Measurements from ENCODE around the gene MRPL40. TPM values are rescaled to one million over a fixed set of nuclear protein-coding genes. Genes with fewer than 3 reads are reported as not detected.

MRPL40 gene
- polyA plus RNA-seq, 1 donor from 2014 or later = 32.5 TPM

GRCh38 chr22:19396934-19397733 is 35.2 kb upstream of the MRPL40 start:
- Histone ChIP-seq H3K9me2 (ENCODE audit: insufficient read depth, low read length) (no peaks in the 10 kb centered on the region), H3K9ac (ENCODE audit: low read length) (no peak overlapping the region), H3K4me2 (ENCODE audit: low read length) (no peak overlapping the region), H3F3A (ENCODE audit: insufficient read depth, low read length, poor library complexity, severe bottlenecking) (no peaks in the 10 kb centered on the region), H4K20me1 (ENCODE audit: insufficient read depth) (no peaks in the 10 kb centered on the region), H3K9me3 (ENCODE audit: low read length) (no peaks in the 10 kb centered on the region), H3K27me3 (ENCODE audit: insufficient read depth, low read depth, low read length) (no peaks in the 10 kb centered on the region), H3K4me3 (ENCODE audit: low read length) (no peak overlapping the region), H3K79me2 (replicated peaks; ENCODE audit: insufficient read depth, low read length) (no peaks in the 10 kb centered on the region), H3K36me3 (ENCODE audit: insufficient read depth, low read length) (peaks cover 4% of the 10 kb centered on the region), H3K27ac (ENCODE audit: low read length) (no peak overlapping the region), H2AFZ (ENCODE audit: low read depth, low read length) (no peak overlapping the region)
- TF ChIP-seq EP300 (conservative IDR thresholded peaks at IDR 0.05; ENCODE audit: poor library complexity, severe bottlenecking) = no peak
- no peak for TF ChIP-seq EZH2 (IDR thresholded peaks at IDR 0.05; ENCODE audit: borderline replicate concordance, insufficient read depth, low read length, poor library complexity, severe bottlenecking)
- TF ChIP-seq MXI1 (conservative IDR thresholded peaks at IDR 0.05; ENCODE audit: poor library complexity, severe bottlenecking) = no peak
- no peak for TF ChIP-seq POLR2AphosphoS5 (IDR thresholded peaks at IDR 0.05)
- TF ChIP-seq CTCF (IDR thresholded peaks at IDR 0.05; ENCODE audit: poor library complexity, severe bottlenecking) = no peak
- no peak for TF ChIP-seq SMC3 (conservative IDR thresholded peaks at IDR 0.05; ENCODE audit: poor library complexity)
- no peak for TF ChIP-seq REST (IDR thresholded peaks at IDR 0.05; ENCODE audit: borderline replicate concordance)
- no peak for TF ChIP-seq TAF1 (IDR thresholded peaks at IDR 0.05; ENCODE audit: low read depth)
- no peak for TF ChIP-seq RAD21 (conservative IDR thresholded peaks at IDR 0.05)

GRCh38 chr22:19397734-19398104 is 34.6 kb upstream of the MRPL40 start:
- Histone ChIP-seq H3K27me3 (ENCODE audit: insufficient read depth, low read depth, low read length) (no peaks in the 10 kb centered on the region), H3K4me3 (ENCODE audit: low read length) (no peak overlapping the region), H3K4me2 (ENCODE audit: low read length) (no peak overlapping the region), H4K20me1 (ENCODE audit: insufficient read depth) (no peaks in the 10 kb centered on the region), H3K9me3 (ENCODE audit: low read length) (no peaks in the 10 kb centered on the region), H3K27ac (ENCODE audit: low read length) (no peak overlapping the region), H3K9ac (ENCODE audit: low read length) (no peak overlapping the region), H3F3A (ENCODE audit: insufficient read depth, low read length, poor library complexity, severe bottlenecking) (no peaks in the 10 kb centered on the region), H2AFZ (ENCODE audit: low read depth, low read length) (no peak overlapping the region), H3K79me2 (replicated peaks; ENCODE audit: insufficient read depth, low read length) (no peaks in the 10 kb centered on the region), H3K9me2 (ENCODE audit: insufficient read depth, low read length) (no peaks in the 10 kb centered on the region), H3K36me3 (ENCODE audit: insufficient read depth, low read length) (peaks cover 4% of the 10 kb centered on the region)
- no peak for TF ChIP-seq RAD21 (conservative IDR thresholded peaks at IDR 0.05)
